ENCODE results near the gene RFC5. TPM values are rescaled to one million over a fixed set of nuclear protein-coding genes. Genes with fewer than 3 reads are reported as not detected.

Gene RFC5
- total RNA-seq, 2 donors from 2014 or later: 9.4 to 36.0 TPM

DNA sequence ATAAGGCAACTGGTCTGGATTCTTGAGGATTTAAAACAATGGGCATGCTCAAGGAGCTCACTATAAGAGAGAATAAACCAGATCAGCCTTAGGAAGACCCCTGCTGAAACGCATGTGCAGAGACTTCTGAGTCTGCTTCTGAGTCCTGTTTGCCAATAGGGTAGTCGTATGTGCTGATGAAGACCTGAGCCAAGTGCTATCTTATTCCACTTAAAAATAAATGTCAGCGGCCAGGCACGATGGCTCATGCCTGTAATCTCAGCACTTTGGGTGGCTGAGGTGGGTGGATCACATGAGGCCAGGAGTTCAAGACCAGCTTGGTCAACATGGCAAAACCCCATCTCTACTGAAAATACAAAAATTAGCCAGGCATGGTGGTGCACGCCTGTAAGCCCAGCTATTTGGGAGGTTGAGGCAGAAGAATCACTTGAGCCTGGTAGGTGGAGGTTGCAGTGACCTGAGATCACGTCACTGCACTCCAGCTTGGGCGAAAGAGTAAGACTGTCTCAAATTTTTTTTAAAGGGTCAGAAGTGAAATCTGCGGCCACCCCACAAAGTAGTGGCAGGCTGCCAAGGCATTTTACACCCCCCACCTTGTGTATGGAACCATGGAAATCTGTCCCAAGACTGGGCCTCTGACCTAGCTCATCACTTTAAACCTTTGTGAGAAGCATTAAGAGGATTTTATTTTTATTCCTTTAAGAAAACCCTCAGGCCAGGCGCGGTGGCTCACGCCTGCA, 20.3 kb downstream of the RFC5 start:
- Histone ChIP-seq H3K4me3 (no peak overlapping the region), H3K27ac (no peak overlapping the region), H3K27me3 (no peaks in the 10 kb centered on the region), H3K9ac (ENCODE audit: low read depth in 2 of 2, low read length in 2 of 2) (no peak overlapping the region), H3K36me3 (peaks cover 16% of the 10 kb centered on the region), H3K9me3 (no peaks in the 10 kb centered on the region), H3K4me1 (no peaks in the 10 kb centered on the region)
- intact Hi-C loops (cut with DNase I): no loop called here
- no peak for TF ChIP-seq CTCF (IDR thresholded peaks at IDR 0.05)
- no peak for DNase-seq

GRCh38 chr12:118038137-118038536, 21.6 kb downstream of the RFC5 start:
- Histone ChIP-seq H3K9me3 (no peaks in the 10 kb centered on the region), H3K36me3 (peaks cover 15% of the 10 kb centered on the region), H3K9ac (ENCODE audit: low read depth in 2 of 2, low read length in 2 of 2) (no peak overlapping the region), H3K27ac (no peak overlapping the region), H3K4me1 (no peaks in the 10 kb centered on the region), H3K27me3 (no peaks in the 10 kb centered on the region), H3K4me3 (no peak overlapping the region)
- intact Hi-C loops (cut with DNase I): no loop called here
- DNase-seq: no peak
- no peak for TF ChIP-seq CTCF (IDR thresholded peaks at IDR 0.05)

- peaks cover 8% of the 10 kb centered on the region for H3K36me3 ChIP-seq
These were observed 25.6 kb downstream of the RFC5 start for GRCh38 chr12:118042091-118042490.

GRCh38 chr12:118044075-118044474, 27.6 kb downstream of the RFC5 start:
- TF ChIP-seq CTCF (IDR thresholded peaks at IDR 0.05): no peak
- H3K4me1 ChIP-seq: no peaks in the 10 kb centered on the region
- H3K27me3 ChIP-seq: no peaks in the 10 kb centered on the region
- no peak for DNase-seq
- no peak overlapping the region for H3K27ac ChIP-seq
- no peak overlapping the region for H3K9ac ChIP-seq (ENCODE audit: low read depth in 2 of 2, low read length in 2 of 2)
- H3K36me3 ChIP-seq: peaks cover 3% of the 10 kb centered on the region
- intact Hi-C loops (cut with DNase I): no loop called here
- no peaks in the 10 kb centered on the region for H3K9me3 ChIP-seq
- no peak overlapping the region for H3K4me3 ChIP-seq

More at GRCh38 chr12:118042091-118042490, 25.6 kb downstream of the RFC5 start:
- no peak for DNase-seq
- intact Hi-C loops (cut with DNase I): no loop called here
- Histone ChIP-seq H3K27ac (no peak overlapping the region), H3K4me1 (no peaks in the 10 kb centered on the region), H3K4me3 (no peak overlapping the region), H3K9ac (ENCODE audit: low read depth in 2 of 2, low read length in 2 of 2) (no peak overlapping the region), H3K9me3 (no peaks in the 10 kb centered on the region), H3K27me3 (no peaks in the 10 kb centered on the region)
- no peak for TF ChIP-seq CTCF (IDR thresholded peaks at IDR 0.05)

DNA sequence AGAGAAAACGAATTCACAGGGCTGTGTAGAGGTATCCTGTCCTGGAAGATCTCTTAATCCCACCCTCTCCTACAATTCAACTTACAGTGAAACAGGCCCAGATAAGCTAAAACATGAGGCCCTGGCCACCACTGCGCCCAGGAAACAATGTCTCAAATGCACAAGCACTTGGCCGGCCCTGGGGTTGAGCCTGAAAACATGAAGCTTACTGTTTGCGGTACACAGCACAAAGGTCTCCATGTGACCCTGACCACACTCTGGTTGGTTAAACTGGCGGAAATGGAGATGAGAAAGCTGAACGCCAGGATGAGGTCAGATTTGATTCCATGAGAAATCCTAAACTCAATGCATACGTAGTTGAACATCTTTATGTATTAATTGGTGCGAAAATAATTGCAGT, 28.1 kb downstream of the RFC5 start:
- Histone ChIP-seq H3K27me3 (no peaks in the 10 kb centered on the region), H3K4me3 (no peak overlapping the region), H3K9me3 (no peaks in the 10 kb centered on the region), H3K9ac (ENCODE audit: low read depth in 2 of 2, low read length in 2 of 2) (no peak overlapping the region), H3K27ac (no peak overlapping the region), H3K4me1 (no peaks in the 10 kb centered on the region), H3K36me3 (no peaks in the 10 kb centered on the region)
- TF ChIP-seq CTCF (IDR thresholded peaks at IDR 0.05): no peak
- no peak for DNase-seq
- intact Hi-C loops (cut with DNase I): no loop called here

All from colonic mucosa (tissue), 4 donors.